Mesenteric fat pad (tissue), 1 donor: ENCODE results near the gene SFT2D3. TPM values are rescaled to one million over a fixed set of nuclear protein-coding genes. Genes with fewer than 3 reads are reported as not detected.

Experiments
- DNase-seq: peaks from one replicate; pipeline ENCODE4 v3.0.0-alpha.2; 2020; ENCODE audit warnings: low spot score
- total RNA-seq: library from RNA; stranded (reverse); fragmentation: NEBNext Ultra II Directional; extraction: Animal tissue kit (Norgen Biotek cat#: 25700); gene quantifications from one replicate; pipeline ENCODE4 v1.2.1, GENCODE V29; 2021
- donor health status: DM: yes; HTN: yes; CAD: no.

The SFT2D3 gene
- total RNA-seq, 1 donor from 2014 or later, result 4.2 TPM

DNA sequence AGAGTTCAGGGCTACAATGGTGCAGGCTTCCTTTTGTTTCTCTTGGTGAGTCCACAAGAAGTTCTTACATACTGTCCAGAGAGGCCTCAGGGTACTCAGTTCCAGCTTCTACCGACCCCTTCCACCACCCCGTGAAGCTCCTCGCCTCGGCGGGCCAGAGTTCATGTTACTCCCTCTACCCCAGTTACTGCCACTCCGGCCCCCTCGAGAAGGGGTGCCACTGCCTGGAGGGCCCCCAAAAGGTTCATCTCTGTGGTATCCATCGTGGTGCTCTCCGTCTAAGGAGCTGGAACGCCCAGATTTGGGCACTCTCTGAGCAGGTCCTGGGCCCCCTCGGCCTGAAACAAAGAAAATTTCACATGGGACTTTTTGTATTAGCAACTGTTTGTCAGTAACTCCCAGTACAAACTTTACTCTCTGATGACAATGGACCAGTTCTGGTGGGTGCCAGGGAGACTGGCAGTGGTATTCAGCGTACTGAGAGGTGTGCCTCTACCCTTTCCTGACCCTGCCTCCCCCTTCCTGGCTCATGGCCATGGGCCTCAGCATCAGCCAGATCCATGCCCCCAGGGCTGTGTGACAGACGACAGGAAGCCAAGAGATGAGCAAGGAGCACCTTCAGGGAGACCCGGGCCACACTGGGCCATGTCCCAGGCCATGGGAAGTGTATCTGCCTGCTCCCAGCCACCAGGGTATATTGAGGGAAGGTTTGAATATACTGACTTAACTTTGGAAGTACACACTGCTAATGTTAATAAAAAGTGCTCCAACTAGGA lies 5.1 kb downstream of the SFT2D3 start:
- no peak for DNase-seq

DNA sequence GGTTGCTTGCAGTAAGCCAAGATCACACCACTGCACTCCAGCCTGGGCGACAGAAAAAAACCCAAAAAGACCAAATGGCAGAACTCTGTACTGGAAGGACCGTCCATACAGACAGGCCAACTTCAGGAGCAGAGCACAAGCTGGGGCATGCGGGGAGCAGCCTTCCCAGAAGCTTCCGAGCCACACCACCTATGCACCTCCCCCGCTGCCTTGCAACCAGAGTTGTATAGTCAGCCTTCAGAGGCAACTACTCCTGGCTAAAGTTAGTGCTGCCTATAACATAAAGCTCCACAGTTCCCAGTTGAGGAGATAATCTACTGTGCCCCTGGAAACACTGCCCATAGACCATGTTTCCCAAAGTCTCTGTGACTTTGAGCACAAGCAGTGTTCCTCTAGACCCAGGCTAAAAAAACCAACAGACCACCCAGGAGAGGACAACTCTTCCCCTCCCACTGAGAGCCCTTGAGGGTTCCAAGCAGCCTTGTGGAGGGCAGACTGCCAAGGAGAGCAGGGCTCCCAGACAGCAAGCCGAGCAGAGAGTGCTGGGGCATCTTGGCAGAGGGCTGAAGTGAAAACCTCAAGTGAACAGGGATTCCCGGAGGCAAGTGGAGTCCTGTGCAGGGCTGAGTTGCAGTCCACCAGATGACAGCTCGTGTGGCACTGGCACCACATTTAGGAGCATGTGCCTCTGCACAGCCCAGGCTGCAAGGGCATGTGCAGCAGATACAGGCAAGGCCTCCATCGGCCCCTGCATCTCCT lies 6.8 kb downstream of the SFT2D3 start:
- DNase-seq, result no peak

DNA sequence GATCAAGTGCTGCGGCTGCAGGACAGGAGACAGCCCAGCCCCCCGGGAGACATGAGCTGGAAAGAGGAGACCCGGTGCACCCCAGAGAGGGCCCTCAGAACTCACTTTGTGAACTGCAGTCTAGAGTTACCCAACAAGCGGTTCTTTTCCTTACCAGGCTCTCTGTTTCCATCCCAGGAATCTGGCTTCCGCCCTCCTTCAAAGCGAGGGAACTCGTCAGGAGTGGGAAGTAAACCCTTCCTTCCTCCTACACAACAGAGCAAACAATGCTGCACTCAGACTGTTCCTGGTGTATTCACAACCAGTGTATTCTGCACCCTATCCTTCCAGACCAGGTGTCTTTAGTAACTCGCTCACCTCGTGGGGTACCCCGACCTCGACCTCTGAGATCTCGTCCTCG lies 8.0 kb downstream of the SFT2D3 start:
- DNase-seq, result no peak

DNA sequence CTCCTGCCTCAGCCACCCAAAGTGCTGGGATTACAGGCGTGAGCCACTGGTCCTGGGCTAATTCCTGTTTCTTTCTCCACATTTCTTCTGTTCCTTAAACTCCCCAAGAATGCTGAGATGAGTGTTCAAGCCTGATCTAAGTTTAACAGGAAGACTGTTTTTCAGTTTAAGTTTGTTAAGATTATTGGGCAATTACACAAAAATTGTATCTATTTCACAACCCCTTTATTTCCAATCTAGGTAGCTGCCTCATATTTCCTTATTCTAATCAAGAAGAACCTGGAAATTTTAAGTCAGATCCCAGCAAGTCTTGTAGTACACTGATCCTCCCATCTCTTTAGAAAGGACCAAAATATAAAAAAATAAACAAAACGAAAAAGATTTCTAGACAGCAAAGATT lies 11.7 kb downstream of the SFT2D3 start:
- no peak for DNase-seq

DNA sequence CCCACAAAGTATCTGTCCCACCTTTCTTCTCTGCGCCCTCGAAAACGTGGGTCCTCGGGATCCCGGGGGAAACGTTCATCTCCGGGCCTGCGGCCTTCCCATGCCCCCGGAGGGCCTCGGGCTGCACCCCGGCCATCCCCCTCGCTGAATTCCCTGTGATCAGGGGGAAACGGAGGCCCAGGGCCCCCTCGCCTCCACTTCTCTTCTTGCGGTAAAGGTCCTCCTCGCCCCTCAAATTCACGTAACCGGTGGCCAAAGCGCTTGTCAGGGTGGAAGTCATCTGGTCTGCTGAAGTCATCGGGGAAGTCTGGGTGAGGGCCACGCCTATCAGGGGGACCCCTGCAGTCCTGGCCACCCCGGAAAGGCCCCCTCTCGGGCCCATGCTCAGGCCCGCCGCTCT lies 12.3 kb downstream of the SFT2D3 start:
- no peak for DNase-seq

DNA sequence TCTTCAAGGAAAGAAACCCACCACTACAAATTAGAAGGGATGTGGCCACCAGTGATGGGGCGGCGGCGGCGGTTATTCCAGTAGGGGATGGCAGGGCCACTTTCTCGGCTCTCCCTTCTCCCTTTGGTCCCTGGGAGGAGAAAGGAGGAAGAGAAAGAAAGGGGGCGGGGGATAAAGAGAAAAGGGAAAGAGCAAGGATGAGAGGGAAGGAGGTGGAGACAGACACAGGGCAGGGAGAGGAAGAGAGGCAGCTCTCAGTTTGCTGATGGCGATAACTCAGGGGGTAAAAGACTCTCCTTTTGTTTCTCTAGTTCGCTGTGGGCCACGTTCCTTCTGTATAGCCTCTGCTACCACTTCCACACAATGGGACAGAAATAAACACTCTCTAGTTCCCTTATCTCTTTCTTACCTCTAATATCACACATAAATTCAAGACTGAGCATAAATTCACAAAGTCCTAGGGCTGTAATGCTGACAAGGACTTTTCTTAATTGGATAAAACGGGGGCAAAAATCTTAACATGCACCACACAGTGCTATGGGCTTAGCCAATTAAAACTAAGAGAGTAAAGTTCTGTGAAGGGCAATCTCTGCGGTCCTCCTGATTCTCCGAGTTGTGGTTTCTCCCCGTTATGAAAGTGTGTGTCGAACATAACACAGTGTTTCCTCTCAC lies 14.6 kb downstream of the SFT2D3 start:
- no peak for DNase-seq

DNA sequence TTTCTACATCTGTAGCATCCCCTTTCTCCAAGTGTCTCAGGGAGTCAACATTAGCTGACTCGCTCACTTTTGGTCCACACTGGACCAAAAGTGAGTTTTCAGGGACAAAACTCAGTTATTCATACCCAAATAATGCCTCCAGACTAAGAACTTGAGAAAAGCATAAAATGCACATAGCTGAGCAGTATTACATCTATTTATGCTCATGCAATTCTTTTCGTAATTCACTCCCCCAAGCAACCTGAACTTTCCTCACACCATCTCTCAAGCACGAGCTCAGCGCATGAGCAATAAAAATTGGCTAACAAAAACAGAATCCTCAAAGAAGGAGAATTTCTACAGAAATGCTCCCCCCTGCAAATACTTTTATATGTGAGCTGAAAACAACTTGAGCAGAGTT lies 17.0 kb downstream of the SFT2D3 start:
- no peak for DNase-seq

DNA sequence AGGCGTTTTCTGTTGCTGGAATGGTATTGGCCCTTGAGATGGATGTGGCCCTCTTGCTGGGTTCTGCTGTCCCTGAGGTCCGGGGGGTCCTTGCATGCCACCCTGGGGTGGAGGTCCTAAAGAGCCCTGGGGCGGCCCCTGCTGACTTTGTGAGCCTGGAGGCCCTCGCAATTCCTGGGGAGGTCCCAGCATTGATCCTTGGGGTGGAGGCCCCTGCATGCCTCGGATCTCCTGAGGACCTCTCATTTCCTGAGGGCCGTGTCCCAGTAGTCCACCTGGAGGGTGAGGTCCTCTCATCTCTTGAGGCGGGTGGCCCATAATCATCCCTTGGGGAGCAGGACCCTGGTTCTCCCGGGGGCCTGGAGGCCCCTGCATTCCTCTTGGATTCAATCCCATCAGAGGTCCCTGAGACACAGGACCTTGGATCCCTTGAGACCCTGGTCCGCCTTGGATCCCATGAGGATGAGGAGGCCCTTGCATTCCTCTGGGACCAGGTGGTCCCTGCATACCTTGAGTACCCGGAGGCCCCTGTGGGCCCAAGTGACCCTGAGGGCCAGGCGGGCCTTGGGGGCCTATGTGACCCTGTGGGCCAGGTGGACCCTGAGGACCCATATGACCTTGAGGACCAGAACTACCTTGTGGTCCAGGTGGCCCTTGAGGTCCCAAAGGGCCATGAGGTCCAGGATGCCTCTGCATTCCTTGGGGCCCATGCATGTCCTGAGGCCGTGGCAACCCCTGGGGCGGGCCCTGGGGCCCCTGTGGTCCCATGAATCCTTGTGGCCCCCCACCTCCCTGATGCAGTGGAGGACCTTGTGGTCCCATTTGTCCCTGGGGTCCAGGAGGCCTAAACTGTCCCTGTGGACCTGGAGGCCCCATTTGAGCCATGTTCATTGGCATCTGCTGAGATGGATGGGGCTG lies 18.3 kb downstream of the SFT2D3 start:
- DNase-seq, result no peak

DNA sequence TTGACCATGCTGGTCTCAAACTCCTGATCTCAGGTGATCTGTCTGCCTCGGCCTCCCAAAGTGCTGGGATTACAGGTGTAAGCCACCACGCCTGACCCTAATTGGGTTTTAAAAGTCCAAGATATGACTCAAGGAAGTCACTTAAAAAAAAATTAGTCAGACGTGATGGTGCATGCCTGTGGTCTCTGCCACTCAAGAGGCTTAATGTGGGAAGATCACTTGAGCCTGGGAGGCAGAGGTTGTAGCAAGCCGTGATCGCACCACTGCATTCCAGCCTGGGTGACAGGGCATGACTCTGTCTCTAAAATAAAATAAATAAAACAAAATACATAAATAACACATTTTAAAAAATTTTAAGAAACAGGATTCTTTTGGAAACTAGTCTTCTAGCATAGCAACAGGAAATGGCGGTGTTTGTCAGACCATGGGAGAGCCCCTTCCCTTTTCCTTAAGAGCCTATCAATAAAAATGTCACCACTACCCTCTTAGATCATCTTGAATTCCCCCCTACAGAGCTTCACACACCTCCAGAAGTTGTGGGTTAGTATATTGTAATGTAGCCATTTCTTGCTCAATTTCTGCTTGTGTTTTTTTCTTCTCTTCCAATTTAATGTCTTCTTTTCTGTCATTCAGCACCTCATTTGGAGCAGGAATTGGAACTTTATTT lies 20.1 kb downstream of the SFT2D3 start:
- DNase-seq, result no peak

DNA sequence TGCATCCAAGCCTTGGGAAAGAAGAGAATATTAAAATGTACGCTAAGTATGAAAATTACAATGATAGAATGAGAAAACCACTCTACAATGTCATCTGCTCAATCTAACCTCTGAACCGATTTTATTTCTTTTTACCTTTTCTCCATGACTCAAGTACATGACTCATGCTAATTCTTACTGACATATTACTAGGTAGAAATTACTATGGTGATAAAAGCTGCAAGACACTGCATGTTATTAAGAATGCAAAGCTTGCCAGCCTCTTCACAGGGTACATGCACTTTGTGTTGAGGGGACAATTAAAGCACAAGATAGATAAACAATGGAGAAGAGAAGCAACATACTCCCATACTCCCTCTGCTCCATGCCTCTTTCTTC lies 20.7 kb downstream of the SFT2D3 start:
- DNase-seq, result no peak

DNA sequence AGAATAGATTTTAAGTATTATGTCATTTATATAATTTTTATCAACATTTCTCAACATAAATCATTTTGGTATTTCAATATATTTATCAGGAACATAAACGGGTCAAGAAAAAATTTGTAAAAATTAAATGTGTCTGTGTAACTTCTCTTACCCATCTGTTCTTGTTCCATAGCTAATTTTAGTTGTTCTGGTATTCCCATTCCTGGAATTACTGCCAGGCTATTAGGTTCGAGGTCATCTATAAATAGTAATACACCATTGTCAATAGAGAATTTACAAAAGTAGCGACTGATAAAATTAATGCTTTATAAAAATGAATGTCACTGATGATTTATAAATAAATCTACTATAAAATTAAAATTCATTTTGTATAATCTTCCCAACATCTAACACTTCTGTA lies 21.5 kb downstream of the SFT2D3 start:
- DNase-seq, result no peak

DNA sequence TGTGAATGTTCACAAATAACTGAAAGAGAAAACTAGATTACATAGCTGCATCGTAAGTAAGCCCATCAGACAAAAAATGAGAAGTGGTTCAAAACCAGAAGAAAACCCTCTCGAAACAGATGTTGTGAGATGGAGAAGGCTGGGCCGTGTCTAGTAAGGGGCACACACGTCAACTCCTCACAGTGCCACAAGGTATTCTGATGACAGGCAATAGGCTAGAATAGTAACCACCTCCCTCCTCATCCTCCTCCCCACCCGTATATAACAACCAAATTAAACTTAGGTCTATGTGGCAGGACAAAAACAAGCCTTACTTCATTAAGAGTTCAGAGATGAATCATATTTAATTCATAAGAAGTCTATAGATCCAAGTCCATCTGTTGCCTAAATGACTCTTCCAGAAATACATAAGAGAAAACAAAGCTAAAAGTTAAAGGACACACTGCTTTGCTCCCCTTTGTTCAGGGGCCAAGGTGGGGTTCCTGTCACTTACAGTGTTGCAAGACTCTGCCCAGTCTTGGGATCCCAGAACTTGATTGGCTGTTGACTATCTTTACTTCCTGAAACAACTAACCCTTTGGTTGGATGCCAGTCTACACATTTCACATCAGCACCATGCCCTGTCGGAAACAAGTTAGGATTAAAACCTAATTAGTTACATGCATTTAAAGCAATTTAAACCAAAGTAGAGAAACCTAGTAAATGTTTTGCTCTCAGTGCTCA lies 25.0 kb downstream of the SFT2D3 start:
- no peak for DNase-seq

DNA sequence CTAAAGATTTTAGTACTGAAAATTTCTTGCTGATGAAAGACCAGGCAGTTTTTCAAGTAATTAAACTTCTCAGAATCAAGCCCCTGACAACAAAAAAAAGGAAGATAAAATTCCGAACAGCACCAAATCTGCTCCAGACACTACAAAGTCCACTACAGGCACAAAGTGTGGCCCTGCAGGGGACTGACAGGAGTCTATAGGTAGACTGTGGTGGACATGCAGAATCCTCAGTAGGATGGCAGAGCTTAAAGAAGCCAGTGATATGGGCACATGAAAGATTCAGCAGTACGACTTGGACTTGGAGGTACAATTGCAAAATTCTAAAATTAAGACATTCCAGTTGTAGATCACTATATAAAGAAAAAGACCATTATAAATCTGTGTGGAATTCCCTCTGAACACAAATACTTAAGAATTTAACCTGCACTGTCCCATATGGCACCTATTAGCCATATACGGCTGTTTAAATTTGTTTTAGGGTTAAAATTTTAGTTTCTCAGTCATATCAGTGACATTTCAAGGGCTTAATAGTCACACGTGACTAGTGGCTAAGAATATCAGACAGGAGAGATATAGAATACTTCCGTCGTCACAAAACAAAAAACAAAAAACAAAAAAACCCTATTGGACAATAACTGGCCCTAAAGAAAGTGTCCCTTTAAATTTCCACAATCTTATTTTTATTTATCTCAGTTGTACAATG lies 32.0 kb downstream of the SFT2D3 start:
- no peak for DNase-seq

DNA sequence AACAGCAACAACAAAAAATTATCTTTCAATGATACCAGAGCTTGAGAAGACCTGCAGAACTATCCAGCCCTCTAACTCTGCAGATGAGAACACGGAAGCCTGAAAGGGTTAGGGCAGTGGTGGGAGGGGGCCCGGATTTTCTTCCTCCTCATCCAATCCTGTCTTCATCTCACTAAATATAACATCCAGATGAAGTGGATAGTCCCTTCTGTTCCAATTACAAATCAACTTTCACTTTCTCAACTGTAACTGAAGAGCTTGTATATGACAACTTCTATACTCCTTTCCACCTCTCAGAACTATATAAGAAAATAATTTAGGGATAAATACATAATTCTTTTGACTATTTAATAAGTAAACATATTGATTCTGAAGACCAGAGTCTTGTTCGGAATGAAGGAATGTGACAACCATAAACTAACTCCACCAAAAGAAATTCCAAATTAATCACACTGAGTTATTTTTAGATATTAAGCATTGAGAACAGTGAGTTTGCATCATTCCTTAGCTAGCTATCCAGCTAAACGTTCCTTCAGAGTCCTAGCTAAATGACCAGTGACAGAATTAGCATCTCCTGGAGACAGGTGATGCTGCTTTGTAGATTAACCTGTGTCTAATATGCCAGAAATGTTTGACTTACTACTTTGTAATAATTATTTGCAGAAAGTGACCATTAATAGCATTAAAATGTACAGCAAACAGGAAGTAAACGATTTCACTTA lies 32.7 kb downstream of the SFT2D3 start:
- no peak for DNase-seq

DNA sequence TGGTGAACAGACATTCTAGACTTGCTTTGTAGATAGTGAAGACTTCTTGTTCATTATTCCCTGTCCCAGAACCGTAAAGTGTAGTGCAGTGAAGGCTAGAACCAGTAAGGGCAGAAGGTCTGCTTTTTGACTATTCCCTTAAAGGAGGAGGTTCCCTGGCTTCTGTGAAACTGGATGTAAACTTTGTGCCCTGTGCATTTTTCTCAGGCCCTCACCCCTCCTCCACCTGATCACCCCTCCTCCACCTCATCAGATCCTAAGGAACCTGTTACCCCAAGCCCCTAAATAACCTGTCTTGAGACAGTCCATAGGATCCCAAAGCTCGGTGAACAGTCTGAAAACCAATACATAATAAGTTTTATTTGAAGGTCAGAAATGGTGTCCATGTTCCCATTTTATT lies 33.7 kb downstream of the SFT2D3 start:
- no peak for DNase-seq

DNA sequence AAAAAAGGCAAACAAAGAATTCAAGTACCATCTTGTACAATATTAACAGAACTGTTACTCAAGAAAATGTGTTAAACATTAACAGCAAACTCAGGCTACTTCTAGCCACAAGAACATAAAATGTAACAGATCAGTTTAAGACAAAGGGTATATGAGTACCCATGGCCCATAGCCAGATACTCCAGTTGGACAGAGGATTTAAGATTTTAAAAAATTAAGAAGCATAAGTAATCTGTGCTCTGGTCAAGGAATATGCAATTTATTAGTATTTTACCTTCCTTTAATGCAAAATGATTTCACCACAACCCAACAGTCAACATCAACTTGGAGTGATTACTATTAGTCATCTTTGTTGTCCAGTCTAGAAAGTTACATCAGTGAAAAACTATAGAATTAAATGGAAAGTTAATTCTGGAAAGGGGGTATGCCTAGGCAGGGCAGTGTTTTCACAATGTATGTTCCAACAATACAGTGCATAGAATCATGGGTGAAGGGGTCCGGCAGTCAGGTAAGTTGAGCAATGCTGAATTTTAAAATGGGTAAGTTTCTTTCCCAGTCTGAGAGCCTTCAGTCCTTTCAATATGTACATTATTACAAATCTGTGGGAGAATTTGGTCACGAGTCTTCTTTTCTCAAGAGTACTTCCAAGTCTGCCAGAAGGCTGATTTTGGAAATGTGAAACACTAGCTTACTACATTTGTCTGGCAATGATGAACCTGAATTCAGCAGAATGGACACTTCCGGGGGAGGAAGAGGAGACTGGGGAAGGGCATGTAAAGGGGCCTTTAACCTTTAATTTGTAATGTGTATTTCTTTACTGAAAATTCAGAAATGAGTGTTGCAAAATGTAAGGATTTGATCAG lies 34.5 kb downstream of the SFT2D3 start:
- DNase-seq, result no peak

DNA sequence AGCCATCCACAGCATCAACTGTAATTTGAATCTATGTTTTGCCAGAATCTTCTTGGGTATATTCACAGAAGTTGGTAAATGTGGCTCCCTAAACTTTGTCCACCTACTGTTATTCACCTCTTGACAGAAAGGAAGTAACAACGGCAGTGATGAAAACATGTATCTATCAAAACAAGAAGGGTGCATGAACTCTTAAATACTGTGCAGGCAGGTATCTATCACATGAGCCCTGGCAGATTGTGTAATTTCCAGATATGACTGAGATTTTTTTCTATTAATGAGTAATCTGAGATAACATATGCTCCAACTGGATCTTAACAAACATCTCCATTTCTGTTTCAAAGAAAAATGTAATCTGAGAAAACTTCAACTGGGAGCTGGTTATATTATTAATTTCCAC lies 36.6 kb downstream of the SFT2D3 start:
- DNase-seq, result no peak

DNA sequence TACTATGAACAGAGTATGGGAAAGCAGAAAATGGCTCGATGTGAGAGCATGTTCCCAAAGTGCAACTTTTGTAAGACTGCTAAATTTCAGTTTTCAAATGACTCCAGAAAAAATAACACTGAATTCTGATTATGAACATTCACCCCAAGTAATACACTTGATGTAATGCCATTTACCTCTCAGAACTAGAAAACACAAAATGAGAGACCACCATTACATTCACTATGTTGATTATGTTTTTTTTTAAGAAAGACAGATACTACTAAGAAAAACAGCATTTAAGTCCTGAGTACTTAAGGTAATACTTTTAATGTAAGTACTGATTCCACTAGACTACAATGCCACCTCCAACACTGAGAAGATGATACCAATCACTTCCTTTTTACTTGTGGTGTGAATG lies 38.5 kb downstream of the SFT2D3 start:
- no peak for DNase-seq
